GM23248 (cell line): ENCODE measurements around the gene OXA1L. TPM values are rescaled to one million over a fixed set of nuclear protein-coding genes. Genes with fewer than 3 reads are reported as not detected.

Source experiments
- DNase-seq: peaks from one replicate; pipeline ENCODE4 v3.0.0-alpha.2; 2015
- H2AFZ ChIP-seq: fragments of 200-600 bp; sonication (generic); 2 replicates; pipeline ENCODE4 v1.6.1; 2016; ENCODE audit warnings: antibody characterized with exemption
- H3F3A ChIP-seq: fragments of 200-600 bp; sonication (generic); 2 replicates; pipeline ENCODE4 v1.6.1; 2016; ENCODE audit warnings: mild to moderate bottlenecking, antibody characterized with exemption, mixed run types; ENCODE audit not compliant: insufficient read depth
- H3K27ac ChIP-seq: fragments of 200-600 bp; sonication (generic); 2 replicates; pipeline ENCODE4 v1.5.1; 2016; ENCODE audit warnings: mild to moderate bottlenecking
- H3K27me3 ChIP-seq: fragments of 200-600 bp; sonication (generic); replicated peaks from 2 replicates; pipeline ENCODE4 v1.6.1; 2016; ENCODE audit warnings: mild to moderate bottlenecking; ENCODE audit not compliant: insufficient read depth
- H3K36me3 ChIP-seq: fragments of 200-600 bp; sonication (generic); 2 replicates; pipeline ENCODE4 v1.6.1; 2016; ENCODE audit warnings: low read depth, mild to moderate bottlenecking
- H3K4me1 ChIP-seq: fragments of 200-600 bp; sonication (generic); 2 replicates; pipeline ENCODE4 v1.6.1; 2016; ENCODE audit warnings: mild to moderate bottlenecking; ENCODE audit not compliant: insufficient read depth
- H3K4me2 ChIP-seq: fragments of 200-600 bp; sonication (generic); one replicate; pipeline ENCODE4 v1.6.1; 2016; ENCODE audit warnings: mild to moderate bottlenecking; ENCODE audit not compliant: unreplicated experiment
- H3K4me3 ChIP-seq: fragments of 200-600 bp; sonication (generic); 2 replicates; pipeline ENCODE4 v1.5.1; 2016; ENCODE audit warnings: mild to moderate bottlenecking
- H3K79me2 ChIP-seq: fragments of 200-600 bp; sonication (generic); 2 replicates; pipeline ENCODE4 v1.6.1; 2016; ENCODE audit warnings: mild to moderate bottlenecking; ENCODE audit not compliant: insufficient read depth
- H3K9ac ChIP-seq: fragments of 200-600 bp; sonication (generic); 2 replicates; pipeline ENCODE4 v1.6.1; 2016; ENCODE audit warnings: mild to moderate bottlenecking
- H3K9me2 ChIP-seq: fragments of 200-600 bp; sonication (generic); 2 replicates; pipeline ENCODE4 v1.6.1; 2016; ENCODE audit warnings: mixed run types, mild to moderate bottlenecking, moderate library complexity; ENCODE audit not compliant: insufficient read depth
- H3K9me3 ChIP-seq: fragments of 200-600 bp; sonication (generic); one replicate; pipeline ENCODE4 v1.6.1; 2017; ENCODE audit warnings: low read depth
- H4K20me1 ChIP-seq: fragments of 200-600 bp; sonication (generic); 2 replicates; pipeline ENCODE4 v1.6.0; 2016; ENCODE audit not compliant: insufficient read depth
- EZH2 ChIP-seq: fragments of 200-600 bp; sonication (generic); IDR thresholded peaks from 2 replicates; pipeline ENCODE4 v1.6.1; 2018; ENCODE audit warnings: antibody characterized with exemption, mild to moderate bottlenecking; ENCODE audit not compliant: insufficient read depth, poor library complexity, severe bottlenecking
- EZH2phosphoT487 ChIP-seq: fragments of 200-600 bp; sonication (generic); IDR thresholded peaks from 2 replicates; pipeline ENCODE4 v1.6.1; 2018; ENCODE audit warnings: antibody characterized with exemption, moderate library complexity, mild to moderate bottlenecking, low read depth; ENCODE audit not compliant: insufficient read depth
- WGBS, 2 experiments: methylation state at CpG; one replicate each; pipeline ENCODE4 v1.1.6; 2015 to 2017; ENCODE audit warnings: low lambda C conversion rate in 2 of 2, low coverage in 1 of 2; ENCODE audit errors: missing lambda C conversion rate in 2 of 2; 5-methylcytosine and 5-hydroxymethylcytosine counted together
- in situ Hi-C: fragments of 300-500 bp; cut with MboI; formaldehyde crosslinking; loops from 2 replicates; pipeline ENCODE4 v1.15.0; 2020
- polyA plus RNA-seq: library from polyadenylated mRNA; unstranded; fragments of >200 nt; fragmentation: Nextera tagmentation; extraction: Ambion mirVana; gene quantifications from 2 replicates; pipeline ENCODE4 v1.2.1, GENCODE V29; 2016
- total RNA-seq: library from RNA; depleted of rRNA; stranded (reverse); fragments of >200 nt; shearing (Covaris generic); gene quantifications from 2 replicates; pipeline ENCODE4 v1.2.3, GENCODE V29; 2014

The OXA1L gene
- total and polyA plus RNA-seq, 2 experiments from 2014 or later, result 48.1 to 78.6 TPM

GRCh38 chr14:22811722-22812121 is 45.2 kb downstream of the OXA1L start:
- DNase-seq, result no peak
- H3K36me3 ChIP-seq, result no peaks in the 10 kb centered on the region
- no peaks in the 10 kb centered on the region for H3K79me2 ChIP-seq
- H3K9ac ChIP-seq, result no peak overlapping the region
- WGBS, 2 experiments, result 41 to 52% methylated on average over 2 of the region's 2 CpGs
- no peaks in the 10 kb centered on the region for H3F3A ChIP-seq
- no peaks in the 10 kb centered on the region for H3K27me3 ChIP-seq
- no peak for TF ChIP-seq EZH2
- no peak overlapping the region for H2AFZ ChIP-seq
- in situ Hi-C loops, result no loop called here
- H3K4me3 ChIP-seq, result no peak overlapping the region
- H3K4me2 ChIP-seq, result no peak overlapping the region
- no peaks in the 10 kb centered on the region for H4K20me1 ChIP-seq
- H3K4me1 ChIP-seq, result no peaks in the 10 kb centered on the region
- no peak overlapping the region for H3K27ac ChIP-seq
- no peaks in the 10 kb centered on the region for H3K9me2 ChIP-seq
- no peaks in the 10 kb centered on the region for H3K9me3 ChIP-seq

DNA sequence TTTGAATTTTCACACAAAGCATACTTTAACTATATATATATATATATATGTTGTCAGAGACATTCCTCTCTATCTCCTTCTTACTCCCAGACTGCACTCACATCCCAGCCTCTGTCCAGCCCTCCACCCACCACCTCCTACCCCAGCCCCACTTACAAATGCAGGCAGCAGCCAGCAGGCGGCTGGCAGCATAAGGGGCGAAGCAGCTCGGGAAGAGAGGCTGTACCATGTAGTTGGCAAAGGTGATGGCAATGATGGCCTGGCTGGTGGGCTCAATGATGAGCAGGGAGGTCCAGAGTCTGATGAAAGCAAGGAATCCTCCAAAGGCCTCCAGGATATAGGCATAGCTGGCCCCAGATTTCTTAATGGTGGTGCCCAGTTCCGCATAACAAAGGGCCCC is 46.3 kb downstream of the OXA1L start:
- H3K4me2 ChIP-seq, result no peak overlapping the region
- DNase-seq, result no peak
- no peaks in the 10 kb centered on the region for H3K79me2 ChIP-seq
- TF ChIP-seq EZH2, result no peak
- no peak for TF ChIP-seq EZH2phosphoT487
- no peaks in the 10 kb centered on the region for H4K20me1 ChIP-seq
- H3K4me1 ChIP-seq, result peaks cover 1% of the 10 kb centered on the region; the same call in 1 of the 2 replicates
- H2AFZ ChIP-seq, result no peak overlapping the region
- H3K9me3 ChIP-seq, result no peaks in the 10 kb centered on the region
- in situ Hi-C loops, result no loop called here
- no peaks in the 10 kb centered on the region for H3K9me2 ChIP-seq
- peaks cover 1% of the 10 kb centered on the region; the same call in 1 of the 2 replicates for H3F3A ChIP-seq
- H3K27ac ChIP-seq, result no peak overlapping the region
- H3K36me3 ChIP-seq, result no peaks in the 10 kb centered on the region
- H3K27me3 ChIP-seq, result no peaks in the 10 kb centered on the region
- no peak overlapping the region for H3K9ac ChIP-seq
- H3K4me3 ChIP-seq, result no peak overlapping the region
- 92 to 98% methylated on average over 4 of the region's 4 CpGs for WGBS, 2 experiments

- Histone ChIP-seq H3K27me3 (no peaks in the 10 kb centered on the region), H3K79me2 (no peaks in the 10 kb centered on the region), H3K9me3 (no peaks in the 10 kb centered on the region), H3K4me2 (no peak overlapping the region), H3F3A (peaks cover 5% of the 10 kb centered on the region), H3K4me1 (peaks cover 5% of the 10 kb centered on the region; the same call in 1 of the 2 replicates), H4K20me1 (no peaks in the 10 kb centered on the region), H3K9ac (no peak overlapping the region), H3K4me3 (no peak overlapping the region), H3K9me2 (no peaks in the 10 kb centered on the region), H2AFZ (no peak overlapping the region), H3K36me3 (no peaks in the 10 kb centered on the region), H3K27ac (no peak overlapping the region)
- WGBS, 2 experiments, result 65 to 72% methylated on average over 9 of the region's 9 CpGs
- no peak for TF ChIP-seq EZH2
- no peak for TF ChIP-seq EZH2phosphoT487
- DNase-seq, result no peak
- in situ Hi-C loops, result no loop called here
Observed at GRCh38 chr14:22813145-22813544, 46.7 kb downstream of the OXA1L start.

GRCh38 chr14:22814373-22814772 is 47.9 kb downstream of the OXA1L start:
- H3K4me3 ChIP-seq, result no peak overlapping the region
- H3K9me3 ChIP-seq, result no peaks in the 10 kb centered on the region
- in situ Hi-C loops, result no loop called here
- no peaks in the 10 kb centered on the region for H3K79me2 ChIP-seq
- peaks cover 8% of the 10 kb centered on the region; the same call in 1 of the 2 replicates for H3K4me1 ChIP-seq
- no peaks in the 10 kb centered on the region for H4K20me1 ChIP-seq
- no peaks in the 10 kb centered on the region for H3K27me3 ChIP-seq
- H3K36me3 ChIP-seq, result no peaks in the 10 kb centered on the region
- no peak for DNase-seq
- peaks cover 7% of the 10 kb centered on the region for H3F3A ChIP-seq
- no peaks in the 10 kb centered on the region for H3K9me2 ChIP-seq
- no peak overlapping the region for H3K27ac ChIP-seq
- no peak overlapping the region for H2AFZ ChIP-seq
- TF ChIP-seq EZH2, result no peak
- TF ChIP-seq EZH2phosphoT487, result no peak
- WGBS, 2 experiments, result 92 to 93% methylated on average over 7 of the region's 7 CpGs
- H3K9ac ChIP-seq, result no peak overlapping the region
- no peak overlapping the region for H3K4me2 ChIP-seq
